HepG2 (cell line): ENCODE data around the gene RPH3AL. TPM values are rescaled to one million over a fixed set of nuclear protein-coding genes. Genes with fewer than 3 reads are reported as not detected.
A peak's percentile ranks its signal among the peaks of the same experiment; 100 is the strongest.

Experiments
- HNRNPK ChIP-seq: fragments of 200-400 bp; formaldehyde crosslinking; IDR thresholded peaks from 2 replicates; pipeline ENCODE4 v1.6.1; 2018; ENCODE audit warnings: low read length, low read depth, moderate library complexity, mild to moderate bottlenecking; ENCODE audit not compliant: poor library complexity, severe bottlenecking
- IRF9 ChIP-seq: sonication (generic); formaldehyde crosslinking; IDR thresholded peaks from 2 replicates; pipeline ENCODE4 v1.8.0; 2022; ENCODE audit warnings: missing genetic modification reagents, mild to moderate bottlenecking, borderline replicate concordance
- KMT2B ChIP-seq: IDR thresholded peaks from 2 replicates; pipeline ENCODE4 v1.6.1; 2016; ENCODE audit warnings: missing genetic modification reagents, missing compliant biosample characterization
- MAX ChIP-seq: IDR thresholded peaks from 2 replicates; pipeline ENCODE4 v1.6.1; 2012; ENCODE audit warnings: inconsistent platforms
- PHF8 ChIP-seq: sonication (generic); formaldehyde crosslinking; IDR thresholded peaks from 2 replicates; pipeline ENCODE4 v1.5.0; 2020; ENCODE audit warnings: missing genetic modification reagents
- SOX13 ChIP-seq, 3 experiments: fragments of 450-650 bp in 1 of 3; sonication (generic) in 1 of 3; formaldehyde crosslinking in 1 of 3; IDR thresholded peaks in 2 of 3; conservative IDR thresholded peaks in 1 of 3; 2 replicates each; pipeline versions ENCODE4 v1.5.0 to v1.6.1; 2016 to 2020; ENCODE audit warnings: antibody characterized with exemption in 1 of 3, mild to moderate bottlenecking in 1 of 3, missing compliant biosample characterization in 1 of 3, missing genetic modification reagents in 1 of 3, moderate library complexity in 1 of 3
- TARDBP ChIP-seq: sonication (generic); formaldehyde crosslinking; IDR thresholded peaks from 2 replicates; pipeline ENCODE4 v1.8.0; 2022; ENCODE audit warnings: mild to moderate bottlenecking, missing genetic modification reagents
- TFDP2 ChIP-seq: sonication (generic); formaldehyde crosslinking; IDR thresholded peaks from 2 replicates; pipeline ENCODE4 v1.4.0; 2020; ENCODE audit warnings: missing genetic modification reagents
- ZFX ChIP-seq: sonication (generic); formaldehyde crosslinking; IDR thresholded peaks from 2 replicates; pipeline ENCODE4 v1.4.0; 2020; ENCODE audit warnings: mild to moderate bottlenecking, low read depth, missing genetic modification reagents, moderate library complexity
- ZNF556 ChIP-seq: sonication (generic); formaldehyde crosslinking; IDR thresholded peaks from 2 replicates; pipeline ENCODE4 v1.4.0; 2020; ENCODE audit warnings: mild to moderate bottlenecking, missing genetic modification reagents, borderline replicate concordance
- ZNF567 ChIP-seq: sonication (generic); formaldehyde crosslinking; IDR thresholded peaks from 2 replicates; pipeline ENCODE4 v1.8.1; 2023; ENCODE audit warnings: mild to moderate bottlenecking, missing genetic modification reagents, borderline replicate concordance
- ZNF574 ChIP-seq: sonication (generic); formaldehyde crosslinking; IDR thresholded peaks from 2 replicates; pipeline ENCODE4 v1.4.0; 2020; ENCODE audit warnings: missing genetic modification reagents
- ZNF687 ChIP-seq: sonication (generic); formaldehyde crosslinking; IDR thresholded peaks from 2 replicates; pipeline ENCODE4 v1.5.1; 2020; ENCODE audit warnings: mild to moderate bottlenecking, missing genetic modification reagents, moderate library complexity
- ZNF792 ChIP-seq: IDR thresholded peaks from 2 replicates; pipeline ENCODE4 v1.6.1; 2016
- polyA plus RNA-seq, 8 experiments: library from polyadenylated mRNA; depleted of rRNA in 3 of 8; stranded (reverse) in 7 of 8; unstranded in 1 of 8; fragments of >200 nt; fragmentation: Illumina TruSeq in 4 of 8; extraction: Trizol in 4 of 8; gene quantifications; 2 replicates each; pipeline versions ENCODE4 v1.2.1 to v1.2.3, GENCODE V29; 2011 to 2016; ENCODE audit warnings: low read depth in 4 of 8, missing spikeins in 1 of 8, mixed read lengths in 1 of 8; ENCODE audit not compliant: insufficient read depth in 1 of 8
- total RNA-seq, 5 experiments: library from RNA; depleted of rRNA; stranded (reverse); fragments of >200 nt; fragmentation: Illumina TruSeq; extraction: Trizol; gene quantifications; 2 replicates each; pipeline ENCODE4 v1.2.3, GENCODE V29; 2016; ENCODE audit warnings: low read depth in 1 of 5
- TF ChIP-seq, protein P1 (sequence below): sonication (generic); formaldehyde crosslinking; IDR thresholded peaks from 2 replicates; pipeline ENCODE4 v1.4.0; 2020; ENCODE audit warnings: missing genetic modification reagents, mild to moderate bottlenecking, borderline replicate concordance

Gene RPH3AL
- total and polyA plus RNA-seq, 2 of the 13 experiments (the other 11 are each of a cell fraction or from before 2014, with no cell fraction given), result 7.8 to 16.4 TPM

DNA sequence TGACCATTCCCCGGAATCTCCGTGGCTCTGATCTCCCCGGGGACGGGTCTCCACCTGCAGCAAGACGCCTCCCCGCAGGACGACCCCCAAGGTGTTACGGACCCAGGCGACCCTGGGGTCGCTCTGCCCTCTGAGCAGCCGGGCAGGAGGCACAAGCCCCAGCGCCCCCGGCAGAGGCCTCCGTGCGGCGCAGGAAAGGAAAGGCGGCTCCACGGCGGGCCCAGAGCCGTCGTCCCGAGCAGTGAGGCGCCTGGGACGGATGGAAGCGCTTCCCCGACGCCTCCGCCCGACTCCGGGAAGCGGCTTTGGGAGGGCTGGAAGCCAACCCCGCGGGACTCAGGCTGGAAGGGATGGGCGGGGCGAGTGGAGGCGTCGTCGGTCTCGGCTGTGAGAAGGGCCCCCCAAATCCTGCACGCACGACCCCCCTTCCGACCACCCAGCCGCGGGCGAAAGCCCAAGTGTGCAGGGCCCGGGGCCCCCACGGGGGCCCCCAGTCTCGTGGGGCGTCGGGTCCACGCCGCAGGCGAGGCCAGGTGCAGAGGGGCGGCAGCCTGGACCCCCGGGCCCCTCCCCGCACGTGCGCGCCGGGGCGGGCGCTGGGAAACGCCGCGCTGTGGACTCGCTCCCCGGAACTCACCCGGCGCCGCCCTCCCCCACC, 32.7 kb upstream of the RPH3AL start (continued):
- TF ChIP-seq PHF8, result peak; percentile 47
- TF ChIP-seq MAX, result peak; percentile 63; the same call in 1 of the 2 replicates
- peak; percentile 20; the same call in 1 of the 2 replicates for TF ChIP-seq IRF9
- no peak for TF ChIP-seq ZNF792 (CRISPR knock-in tag)
- TF ChIP-seq ZFX, result peak; percentile 51; the same call in 1 of the 2 replicates
- TF ChIP-seq TFDP2 (CRISPR knock-in tag), result peak; percentile 26; the same call in 1 of the 2 replicates
- 0 out of 2 replicates have a peak, but pooled peaks have one; percentile 0 for TF ChIP-seq ZNF556 (CRISPR knock-in tag)
- no peak for TF ChIP-seq TARDBP (CRISPR knock-in tag)
- TF ChIP-seq ZNF687, result peak; percentile 77
- TF ChIP-seq, protein P1, sequence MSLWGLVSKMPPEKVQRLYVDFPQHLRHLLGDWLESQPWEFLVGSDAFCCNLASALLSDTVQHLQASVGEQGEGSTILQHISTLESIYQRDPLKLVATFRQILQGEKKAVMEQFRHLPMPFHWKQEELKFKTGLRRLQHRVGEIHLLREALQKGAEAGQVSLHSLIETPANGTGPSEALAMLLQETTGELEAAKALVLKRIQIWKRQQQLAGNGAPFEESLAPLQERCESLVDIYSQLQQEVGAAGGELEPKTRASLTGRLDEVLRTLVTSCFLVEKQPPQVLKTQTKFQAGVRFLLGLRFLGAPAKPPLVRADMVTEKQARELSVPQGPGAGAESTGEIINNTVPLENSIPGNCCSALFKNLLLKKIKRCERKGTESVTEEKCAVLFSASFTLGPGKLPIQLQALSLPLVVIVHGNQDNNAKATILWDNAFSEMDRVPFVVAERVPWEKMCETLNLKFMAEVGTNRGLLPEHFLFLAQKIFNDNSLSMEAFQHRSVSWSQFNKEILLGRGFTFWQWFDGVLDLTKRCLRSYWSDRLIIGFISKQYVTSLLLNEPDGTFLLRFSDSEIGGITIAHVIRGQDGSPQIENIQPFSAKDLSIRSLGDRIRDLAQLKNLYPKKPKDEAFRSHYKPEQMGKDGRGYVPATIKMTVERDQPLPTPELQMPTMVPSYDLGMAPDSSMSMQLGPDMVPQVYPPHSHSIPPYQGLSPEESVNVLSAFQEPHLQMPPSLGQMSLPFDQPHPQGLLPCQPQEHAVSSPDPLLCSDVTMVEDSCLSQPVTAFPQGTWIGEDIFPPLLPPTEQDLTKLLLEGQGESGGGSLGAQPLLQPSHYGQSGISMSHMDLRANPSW, result no peak
- TF ChIP-seq KMT2B (CRISPR knock-in tag), result 0 out of 2 replicates have a peak, but pooled peaks have one; percentile 24
- no peak; the same call in none of the 2 replicates for TF ChIP-seq ZNF574 (CRISPR knock-in tag)
- no peak for TF ChIP-seq SOX13 (IDR thresholded peaks at IDR 0.05)
- no peak for TF ChIP-seq SOX13 (CRISPR knock-in tag; conservative IDR thresholded peaks at IDR 0.05 in 1 of 2, IDR thresholded peaks at IDR 0.05 in 1 of 2)
- TF ChIP-seq ZNF567, result no peak
- peak; percentile 86 for TF ChIP-seq HNRNPK
